Liver (tissue), 9 donors: ENCODE results near the gene LRRN1. TPM values are rescaled to one million over a fixed set of nuclear protein-coding genes. Genes with fewer than 3 reads are reported as not detected.

ENCODE experiments used
- DNase-seq: peaks from one replicate; pipeline ENCODE4 v3.0.0-alpha.2; 2017; ENCODE audit warnings: low spot score
- H3K27ac ChIP-seq, 2 donors: one replicate each; pipeline ENCODE4 v1.7.0; 2013; ENCODE audit warnings: inconsistent platforms in 2 of 2, low read length in 2 of 2, control low read depth in 1 of 2, low read depth in 1 of 2, mild to moderate bottlenecking in 1 of 2
- H3K27me3 ChIP-seq, 4 donors: one replicate each; pipeline versions ENCODE4 v1.6.1 to v1.7.0; 2013; ENCODE audit warnings: low read length in 3 of 4, inconsistent platforms in 1 of 4, mild to moderate bottlenecking in 1 of 4, moderate library complexity in 1 of 4; ENCODE audit not compliant: control insufficient read depth in 4 of 4, insufficient read depth in 4 of 4
- H3K36me3 ChIP-seq, 4 donors: one replicate each; pipeline versions ENCODE4 v1.6.1 to v1.7.0; 2013; ENCODE audit warnings: low read length in 3 of 4, mild to moderate bottlenecking in 3 of 4, low read depth in 1 of 4, moderate library complexity in 1 of 4; ENCODE audit not compliant: control insufficient read depth in 4 of 4, insufficient read depth in 3 of 4
- H3K4me1 ChIP-seq, 4 donors: one replicate each; pipeline versions ENCODE4 v1.6.1 to v1.7.0; 2013; ENCODE audit warnings: low read length in 3 of 4, mild to moderate bottlenecking in 3 of 4, moderate library complexity in 1 of 4; ENCODE audit not compliant: control insufficient read depth in 4 of 4, insufficient read depth in 4 of 4
- H3K4me3 ChIP-seq, 3 donors: one replicate each; pipeline versions ENCODE4 v1.6.1 to v1.7.0; 2013; ENCODE audit warnings: low read length in 3 of 3, control low read depth in 1 of 3, low read depth in 1 of 3, mild to moderate bottlenecking in 1 of 3
- H3K9ac ChIP-seq, 2 donors: one replicate each; pipeline ENCODE4 v1.7.0; 2013; ENCODE audit warnings: low read length in 2 of 2, mild to moderate bottlenecking in 2 of 2, moderate library complexity in 2 of 2, control low read depth in 1 of 2, low read depth in 1 of 2
- H3K9me3 ChIP-seq, 4 donors: one replicate each; pipeline versions ENCODE4 v1.6.1 to v1.7.0; 2013; ENCODE audit warnings: low read length in 3 of 4; ENCODE audit not compliant: control insufficient read depth in 4 of 4
- EGR1 ChIP-seq, 2 donors: IDR thresholded peaks; 2 replicates each; pipeline ENCODE4 v1.6.1; 2016 to 2018; ENCODE audit warnings: antibody characterized with exemption in 2 of 2, low read depth in 2 of 2
- FOXA1 ChIP-seq: IDR thresholded peaks from 2 replicates; pipeline ENCODE4 v1.6.1; 2016; ENCODE audit warnings: antibody characterized with exemption
- FOXA2 ChIP-seq: IDR thresholded peaks from 2 replicates; pipeline ENCODE4 v1.6.1; 2016; ENCODE audit warnings: antibody characterized with exemption
- GABPA ChIP-seq, 2 donors: IDR thresholded peaks in 1 of 2; conservative IDR thresholded peaks in 1 of 2; 2 replicates each; pipeline ENCODE4 v1.6.1; 2016; ENCODE audit warnings: antibody characterized with exemption in 2 of 2, mild to moderate bottlenecking in 1 of 2, moderate library complexity in 1 of 2
- HNF4A ChIP-seq, 2 donors: conservative IDR thresholded peaks; 2 replicates each; pipeline ENCODE4 v1.6.1; 2016; ENCODE audit warnings: antibody characterized with exemption in 2 of 2, mild to moderate bottlenecking in 2 of 2
- HNF4G ChIP-seq: IDR thresholded peaks from 2 replicates; pipeline ENCODE4 v1.6.1; 2016; ENCODE audit warnings: antibody characterized with exemption
- JUND ChIP-seq, 2 donors: IDR thresholded peaks; 2 replicates each; pipeline ENCODE4 v1.6.1; 2016; ENCODE audit warnings: antibody characterized with exemption in 2 of 2
- NR2F2 ChIP-seq: IDR thresholded peaks from 2 replicates; pipeline ENCODE4 v1.6.1; 2016; ENCODE audit warnings: antibody characterized with exemption
- RAD21 ChIP-seq, 2 donors: IDR thresholded peaks; 2 replicates each; pipeline ENCODE4 v1.6.1; 2016; ENCODE audit warnings: antibody characterized with exemption in 2 of 2, mild to moderate bottlenecking in 2 of 2
- RXRA ChIP-seq, 2 donors: IDR thresholded peaks; 2 replicates each; pipeline ENCODE4 v1.6.1; 2017 to 2018; ENCODE audit warnings: antibody characterized with exemption in 2 of 2, mild to moderate bottlenecking in 1 of 2
- SP1 ChIP-seq: IDR thresholded peaks from 2 replicates; pipeline ENCODE4 v1.6.1; 2018; ENCODE audit warnings: antibody characterized with exemption, mild to moderate bottlenecking
- TAF1 ChIP-seq: conservative IDR thresholded peaks from 2 replicates; pipeline ENCODE4 v1.6.1; 2016; ENCODE audit warnings: antibody characterized with exemption, mild to moderate bottlenecking
- YY1 ChIP-seq: IDR thresholded peaks from 2 replicates; pipeline ENCODE4 v1.6.1; 2016; ENCODE audit warnings: antibody characterized with exemption, mild to moderate bottlenecking
- WGBS: extraction: QIAGEN DNeasy Blood & Tissue Kit; methylation state at CpG from one replicate; pipeline ENCODE4 v1.1.7; 2013; 5-methylcytosine and 5-hydroxymethylcytosine counted together
- polyA plus RNA-seq, 2 donors: library from polyadenylated mRNA; stranded (reverse) in 1 of 2; unstranded in 1 of 2; fragments of 200-250 nt in 1 of 2; fragments of >200 nt in 1 of 2; fragmentation: Nextera tagmentation in 1 of 2; extraction: Ambion mirVana in 1 of 2; gene quantifications; one replicate each; pipeline versions ENCODE4 v1.2.1 to v1.2.3, GENCODE V29; 2013 to 2015
- total RNA-seq, 2 donors: library from RNA; depleted of rRNA; stranded (reverse); fragments of >200 nt; gene quantifications; one replicate each; pipeline ENCODE4 v1.2.3, GENCODE V29; 2014
- TF ChIP-seq, protein P1 (sequence below): IDR thresholded peaks from 2 replicates; pipeline ENCODE4 v1.6.1; 2016; ENCODE audit warnings: antibody characterized with exemption
- TF ChIP-seq, protein P2 (sequence below): fragments of 150-350 bp; IDR thresholded peaks from 2 replicates; pipeline ENCODE4 v1.5.1; 2017; ENCODE audit warnings: improper control_type of control experiment, low read depth, low read length; ENCODE audit not compliant: missing input control
- TF ChIP-seq, protein P3 (sequence below): IDR thresholded peaks from 2 replicates; pipeline ENCODE4 v1.6.1; 2016; ENCODE audit warnings: antibody characterized with exemption
- TF ChIP-seq, protein P4 (sequence below): IDR thresholded peaks from 2 replicates; pipeline ENCODE4 v1.6.1; 2016; ENCODE audit warnings: antibody characterized with exemption, mild to moderate bottlenecking
- TF ChIP-seq, protein P5 (sequence below): IDR thresholded peaks from 2 replicates; pipeline ENCODE4 v1.6.1; 2016; ENCODE audit warnings: antibody characterized with exemption
- donor health status: healthy.
- donor health status: healthy.
- donor health status: healthy.
- donor health status: healthy.
- donor health status: healthy.

The LRRN1 gene
- total and polyA plus RNA-seq, 4 donors, result 0.14 to 0.59 (median 0.27) TPM

DNA sequence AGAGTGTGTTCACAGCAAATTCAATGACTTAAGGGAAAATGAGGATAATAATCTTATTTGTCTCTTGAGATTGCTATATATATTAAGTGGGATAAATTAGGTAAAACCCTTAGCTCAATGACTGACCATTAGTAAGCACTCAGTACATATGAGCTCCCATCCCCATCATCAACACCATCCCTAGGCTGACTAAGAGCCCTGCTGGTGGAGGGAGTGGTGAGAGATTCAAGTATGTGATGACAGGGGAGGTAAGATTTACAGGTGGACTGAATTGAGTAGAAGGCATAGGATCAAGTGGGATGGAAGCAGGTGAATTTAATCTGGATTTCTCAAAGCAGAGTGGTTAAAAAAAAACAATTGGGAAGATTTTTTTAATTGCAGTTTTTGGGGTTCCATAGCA is 21.0 kb upstream of the LRRN1 start (continued):
- TF ChIP-seq NR2F2, result no peak

DNA sequence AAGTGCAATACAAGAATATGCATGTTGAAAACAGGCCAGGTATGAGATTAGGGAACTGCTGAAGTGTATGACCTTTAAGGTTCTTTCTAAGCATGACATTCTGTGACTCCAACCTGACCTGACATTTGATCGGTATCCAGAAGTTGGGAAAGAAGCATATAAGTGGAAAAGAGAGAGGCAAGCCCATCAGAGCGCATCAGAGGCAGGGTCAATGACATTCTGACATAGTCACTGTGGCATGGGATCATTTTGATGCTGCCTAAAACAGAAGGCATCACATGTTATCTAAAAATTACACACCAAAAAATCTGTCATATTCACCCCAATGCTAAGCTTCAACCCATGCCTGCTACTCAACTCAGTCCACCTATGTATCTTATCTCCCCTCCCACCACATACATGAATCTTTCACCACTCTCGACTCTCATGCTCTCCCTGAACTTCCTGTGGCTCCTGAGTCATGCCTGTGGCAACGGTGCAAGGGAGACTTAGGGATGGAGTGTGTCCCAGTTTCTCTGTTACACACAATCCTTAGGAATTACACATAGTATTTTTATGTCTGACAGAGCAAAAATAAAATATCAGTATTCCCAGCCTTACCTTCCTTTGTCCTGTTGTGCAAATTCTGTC is 20.5 kb upstream of the LRRN1 start:
- peaks cover 0 to 8% (median 4%) of the 10 kb centered on the region in 4 donors for H3K9me3 ChIP-seq
- 73% methylated on average over 4 of the region's 4 CpGs for WGBS
- H3K36me3 ChIP-seq, result no peaks in the 10 kb centered on the region
- TF ChIP-seq FOXA2 (no peak), SP1 (no peak), RAD21 (IDR thresholded peaks at IDR 0.05) (no peak), NR2F2 (no peak), TAF1 (no peak), HNF4A (conservative IDR thresholded peaks at IDR 0.05) (no peak), HNF4G (no peak), YY1 (no peak), GABPA (IDR thresholded peaks at IDR 0.05 in 1 of 2, conservative IDR thresholded peaks at IDR 0.05 in 1 of 2) (no peak), EGR1 (IDR thresholded peaks at IDR 0.05; ENCODE audit: low read depth in 2 of 2) (no peak), FOXA1 (no peak), RXRA (IDR thresholded peaks at IDR 0.05) (no peak), JUND (IDR thresholded peaks at IDR 0.05) (no peak)
- TF ChIP-seq, protein P1, sequence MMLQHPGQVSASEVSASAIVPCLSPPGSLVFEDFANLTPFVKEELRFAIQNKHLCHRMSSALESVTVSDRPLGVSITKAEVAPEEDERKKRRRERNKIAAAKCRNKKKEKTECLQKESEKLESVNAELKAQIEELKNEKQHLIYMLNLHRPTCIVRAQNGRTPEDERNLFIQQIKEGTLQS, result no peak
- TF ChIP-seq, protein P2, sequence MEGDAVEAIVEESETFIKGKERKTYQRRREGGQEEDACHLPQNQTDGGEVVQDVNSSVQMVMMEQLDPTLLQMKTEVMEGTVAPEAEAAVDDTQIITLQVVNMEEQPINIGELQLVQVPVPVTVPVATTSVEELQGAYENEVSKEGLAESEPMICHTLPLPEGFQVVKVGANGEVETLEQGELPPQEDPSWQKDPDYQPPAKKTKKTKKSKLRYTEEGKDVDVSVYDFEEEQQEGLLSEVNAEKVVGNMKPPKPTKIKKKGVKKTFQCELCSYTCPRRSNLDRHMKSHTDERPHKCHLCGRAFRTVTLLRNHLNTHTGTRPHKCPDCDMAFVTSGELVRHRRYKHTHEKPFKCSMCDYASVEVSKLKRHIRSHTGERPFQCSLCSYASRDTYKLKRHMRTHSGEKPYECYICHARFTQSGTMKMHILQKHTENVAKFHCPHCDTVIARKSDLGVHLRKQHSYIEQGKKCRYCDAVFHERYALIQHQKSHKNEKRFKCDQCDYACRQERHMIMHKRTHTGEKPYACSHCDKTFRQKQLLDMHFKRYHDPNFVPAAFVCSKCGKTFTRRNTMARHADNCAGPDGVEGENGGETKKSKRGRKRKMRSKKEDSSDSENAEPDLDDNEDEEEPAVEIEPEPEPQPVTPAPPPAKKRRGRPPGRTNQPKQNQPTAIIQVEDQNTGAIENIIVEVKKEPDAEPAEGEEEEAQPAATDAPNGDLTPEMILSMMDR, result no peak
- TF ChIP-seq, protein P3, sequence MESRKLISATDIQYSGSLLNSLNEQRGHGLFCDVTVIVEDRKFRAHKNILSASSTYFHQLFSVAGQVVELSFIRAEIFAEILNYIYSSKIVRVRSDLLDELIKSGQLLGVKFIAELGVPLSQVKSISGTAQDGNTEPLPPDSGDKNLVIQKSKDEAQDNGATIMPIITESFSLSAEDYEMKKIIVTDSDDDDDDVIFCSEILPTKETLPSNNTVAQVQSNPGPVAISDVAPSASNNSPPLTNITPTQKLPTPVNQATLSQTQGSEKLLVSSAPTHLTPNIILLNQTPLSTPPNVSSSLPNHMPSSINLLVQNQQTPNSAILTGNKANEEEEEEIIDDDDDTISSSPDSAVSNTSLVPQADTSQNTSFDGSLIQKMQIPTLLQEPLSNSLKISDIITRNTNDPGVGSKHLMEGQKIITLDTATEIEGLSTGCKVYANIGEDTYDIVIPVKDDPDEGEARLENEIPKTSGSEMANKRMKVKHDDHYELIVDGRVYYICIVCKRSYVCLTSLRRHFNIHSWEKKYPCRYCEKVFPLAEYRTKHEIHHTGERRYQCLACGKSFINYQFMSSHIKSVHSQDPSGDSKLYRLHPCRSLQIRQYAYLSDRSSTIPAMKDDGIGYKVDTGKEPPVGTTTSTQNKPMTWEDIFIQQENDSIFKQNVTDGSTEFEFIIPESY, result no peak
- TF ChIP-seq, protein P4, sequence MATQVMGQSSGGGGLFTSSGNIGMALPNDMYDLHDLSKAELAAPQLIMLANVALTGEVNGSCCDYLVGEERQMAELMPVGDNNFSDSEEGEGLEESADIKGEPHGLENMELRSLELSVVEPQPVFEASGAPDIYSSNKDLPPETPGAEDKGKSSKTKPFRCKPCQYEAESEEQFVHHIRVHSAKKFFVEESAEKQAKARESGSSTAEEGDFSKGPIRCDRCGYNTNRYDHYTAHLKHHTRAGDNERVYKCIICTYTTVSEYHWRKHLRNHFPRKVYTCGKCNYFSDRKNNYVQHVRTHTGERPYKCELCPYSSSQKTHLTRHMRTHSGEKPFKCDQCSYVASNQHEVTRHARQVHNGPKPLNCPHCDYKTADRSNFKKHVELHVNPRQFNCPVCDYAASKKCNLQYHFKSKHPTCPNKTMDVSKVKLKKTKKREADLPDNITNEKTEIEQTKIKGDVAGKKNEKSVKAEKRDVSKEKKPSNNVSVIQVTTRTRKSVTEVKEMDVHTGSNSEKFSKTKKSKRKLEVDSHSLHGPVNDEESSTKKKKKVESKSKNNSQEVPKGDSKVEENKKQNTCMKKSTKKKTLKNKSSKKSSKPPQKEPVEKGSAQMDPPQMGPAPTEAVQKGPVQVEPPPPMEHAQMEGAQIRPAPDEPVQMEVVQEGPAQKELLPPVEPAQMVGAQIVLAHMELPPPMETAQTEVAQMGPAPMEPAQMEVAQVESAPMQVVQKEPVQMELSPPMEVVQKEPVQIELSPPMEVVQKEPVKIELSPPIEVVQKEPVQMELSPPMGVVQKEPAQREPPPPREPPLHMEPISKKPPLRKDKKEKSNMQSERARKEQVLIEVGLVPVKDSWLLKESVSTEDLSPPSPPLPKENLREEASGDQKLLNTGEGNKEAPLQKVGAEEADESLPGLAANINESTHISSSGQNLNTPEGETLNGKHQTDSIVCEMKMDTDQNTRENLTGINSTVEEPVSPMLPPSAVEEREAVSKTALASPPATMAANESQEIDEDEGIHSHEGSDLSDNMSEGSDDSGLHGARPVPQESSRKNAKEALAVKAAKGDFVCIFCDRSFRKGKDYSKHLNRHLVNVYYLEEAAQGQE, result no peak
- TF ChIP-seq, protein P5, sequence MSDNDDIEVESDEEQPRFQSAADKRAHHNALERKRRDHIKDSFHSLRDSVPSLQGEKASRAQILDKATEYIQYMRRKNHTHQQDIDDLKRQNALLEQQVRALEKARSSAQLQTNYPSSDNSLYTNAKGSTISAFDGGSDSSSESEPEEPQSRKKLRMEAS, result no peak
- no peak overlapping the region for H3K4me3 ChIP-seq
- no peaks in the 10 kb centered on the region for H3K27me3 ChIP-seq
- H3K27ac ChIP-seq, result no peak overlapping the region
- H3K9ac ChIP-seq, result no peak overlapping the region
- DNase-seq, result no peak
- no peaks in the 10 kb centered on the region for H3K4me1 ChIP-seq
